Activated B cell treated with CpG ODN at 0.5 μM for 24 hours (primary cell): ENCODE data around the gene CST7. TPM values are rescaled to one million over a fixed set of nuclear protein-coding genes. Genes with fewer than 3 reads are reported as not detected.

Experiments used
- ATAC-seq: fragments of 200-7000 bp; cut with Tn5 transposase; one replicate; pipeline ENCODE4 v1.10.0; 2021; ENCODE audit warnings: low read depth, mild to moderate bottlenecking, moderate library complexity
- CTCF ChIA-PET: fragments of 350-600 bp; sonication (Branson Sonifier 250); formaldehyde crosslinking; loops from one replicate; lab custom pipeline; 2021; ENCODE audit warnings: antibody characterized with exemption; lab: Charles Lee
- POLR2A ChIA-PET: fragments of 350-600 bp; sonication (Branson Sonifier 250); formaldehyde crosslinking; loops from one replicate; lab custom pipeline; 2021; ENCODE audit warnings: antibody characterized with exemption; lab: Charles Lee
- DNase-seq: peaks from one replicate; pipeline ENCODE4 v3.0.0; 2022
- H3K27ac Mint-ChIP-seq: one replicate; pipeline ENCODE4 v1.8.0; 2020; ENCODE audit warnings: mixed read lengths
- H3K27me3 Mint-ChIP-seq: one replicate; pipeline ENCODE4 v1.8.0; 2021; ENCODE audit warnings: mixed read lengths
- H3K36me3 Mint-ChIP-seq: one replicate; pipeline ENCODE4 v1.8.0; 2021; ENCODE audit warnings: low read depth, mixed read lengths
- H3K4me1 Mint-ChIP-seq: one replicate; pipeline ENCODE4 v1.8.0; 2021; ENCODE audit warnings: mixed read lengths
- H3K4me3 Mint-ChIP-seq: one replicate; pipeline ENCODE4 v1.8.0; 2020; ENCODE audit warnings: mild to moderate bottlenecking, mixed read lengths
- H3K9me3 Mint-ChIP-seq: one replicate; pipeline ENCODE4 v1.8.0; 2020; ENCODE audit warnings: mixed read lengths
- intact Hi-C: fragments of 100-400 bp; cut with micrococcal nuclease; formaldehyde crosslinking; loops from one replicate; pipeline ENCODE4 v1.15.1; 2024
- total RNA-seq: library from RNA; stranded (reverse); gene quantifications from 2 replicates; pipeline ENCODE4 v1.2.3, GENCODE V29; 2022
- TF ChIP-seq, protein P1 (sequence below): fragments of 200-600 bp; IDR thresholded peaks from one replicate; pipeline ENCODE4 v1.8.0; 2022; ENCODE audit warnings: antibody characterized with exemption, mild to moderate bottlenecking

CST7 gene
- total RNA-seq, 1 donor from 2014 or later, result 1.0 TPM

GRCh38 chr20:24936526-24937407 lies 12.3 kb upstream of the CST7 start:
- Mint-ChIP-seq H3K36me3 (no peaks in the 10 kb centered on the region), H3K9me3 (peaks cover 3% of the 10 kb centered on the region), H3K4me1 (no peaks in the 10 kb centered on the region), H3K4me3 (no peak overlapping the region), H3K27ac (no peak overlapping the region), H3K27me3 (no peaks in the 10 kb centered on the region)
- TF ChIP-seq, protein P1, sequence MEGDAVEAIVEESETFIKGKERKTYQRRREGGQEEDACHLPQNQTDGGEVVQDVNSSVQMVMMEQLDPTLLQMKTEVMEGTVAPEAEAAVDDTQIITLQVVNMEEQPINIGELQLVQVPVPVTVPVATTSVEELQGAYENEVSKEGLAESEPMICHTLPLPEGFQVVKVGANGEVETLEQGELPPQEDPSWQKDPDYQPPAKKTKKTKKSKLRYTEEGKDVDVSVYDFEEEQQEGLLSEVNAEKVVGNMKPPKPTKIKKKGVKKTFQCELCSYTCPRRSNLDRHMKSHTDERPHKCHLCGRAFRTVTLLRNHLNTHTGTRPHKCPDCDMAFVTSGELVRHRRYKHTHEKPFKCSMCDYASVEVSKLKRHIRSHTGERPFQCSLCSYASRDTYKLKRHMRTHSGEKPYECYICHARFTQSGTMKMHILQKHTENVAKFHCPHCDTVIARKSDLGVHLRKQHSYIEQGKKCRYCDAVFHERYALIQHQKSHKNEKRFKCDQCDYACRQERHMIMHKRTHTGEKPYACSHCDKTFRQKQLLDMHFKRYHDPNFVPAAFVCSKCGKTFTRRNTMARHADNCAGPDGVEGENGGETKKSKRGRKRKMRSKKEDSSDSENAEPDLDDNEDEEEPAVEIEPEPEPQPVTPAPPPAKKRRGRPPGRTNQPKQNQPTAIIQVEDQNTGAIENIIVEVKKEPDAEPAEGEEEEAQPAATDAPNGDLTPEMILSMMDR, result no peak
- DNase-seq (no peak), ATAC-seq (no peak)
- intact Hi-C loops, result no loop called here
- POLR2A ChIA-PET, result no interaction called here
- CTCF ChIA-PET, result no interaction called here

DNA sequence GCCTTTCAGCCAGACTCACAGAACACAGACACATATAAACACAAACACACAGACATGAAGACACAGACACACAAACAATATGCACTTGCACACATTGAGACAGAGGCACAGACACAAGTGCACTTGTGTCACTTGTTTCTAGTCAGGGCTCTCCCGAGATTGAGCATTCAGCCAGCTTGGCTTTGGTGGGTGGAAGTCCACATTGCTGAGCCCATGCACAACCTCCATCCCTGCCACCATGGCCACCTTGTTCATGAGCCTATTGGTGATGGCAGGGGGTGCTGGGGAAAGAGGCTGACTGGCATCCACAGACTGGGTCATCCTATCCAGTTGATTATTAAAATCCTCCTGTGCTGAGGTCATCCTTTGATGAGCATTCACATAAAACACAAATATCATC lies 11.5 kb upstream of the CST7 start:
- ChIA-PET CTCF (no interaction called here), POLR2A (no interaction called here)
- ATAC-seq (no peak), DNase-seq (no peak)
- Mint-ChIP-seq H3K4me1 (no peaks in the 10 kb centered on the region), H3K27ac (no peak overlapping the region), H3K4me3 (no peak overlapping the region), H3K36me3 (no peaks in the 10 kb centered on the region), H3K9me3 (peaks cover 5% of the 10 kb centered on the region), H3K27me3 (no peaks in the 10 kb centered on the region)
- intact Hi-C loops, result no loop called here
- TF ChIP-seq, protein P1, result no peak

DNA sequence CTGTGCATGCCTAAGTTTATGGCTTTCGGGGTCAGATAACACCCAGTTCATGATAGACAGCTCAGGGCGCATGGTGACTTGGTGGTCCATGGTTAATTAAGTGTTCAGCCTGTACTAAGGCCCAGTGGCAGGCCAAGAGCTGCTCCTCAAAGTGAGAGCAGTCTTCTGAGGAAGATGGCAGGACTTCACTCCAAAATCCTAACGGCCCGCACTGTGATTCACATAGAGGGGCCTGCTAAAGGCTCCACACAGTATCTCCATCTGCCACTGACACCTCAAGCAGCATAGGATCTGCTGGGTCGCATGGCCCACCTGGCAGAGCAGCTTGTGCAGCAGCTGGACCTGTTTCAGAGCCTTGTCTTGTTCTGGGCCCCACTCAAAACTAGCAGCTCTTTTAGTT lies 10.6 kb upstream of the CST7 start:
- Mint-ChIP-seq H3K36me3 (no peaks in the 10 kb centered on the region), H3K4me1 (no peaks in the 10 kb centered on the region), H3K4me3 (no peak overlapping the region), H3K9me3 (peaks cover 5% of the 10 kb centered on the region), H3K27ac (no peak overlapping the region), H3K27me3 (peaks cover under 1% of the 10 kb centered on the region)
- POLR2A ChIA-PET, result no interaction called here
- TF ChIP-seq, protein P1, result no peak
- intact Hi-C loops, result no loop called here
- CTCF ChIA-PET, result no interaction called here
- no peak for DNase-seq
- no peak for ATAC-seq

DNA sequence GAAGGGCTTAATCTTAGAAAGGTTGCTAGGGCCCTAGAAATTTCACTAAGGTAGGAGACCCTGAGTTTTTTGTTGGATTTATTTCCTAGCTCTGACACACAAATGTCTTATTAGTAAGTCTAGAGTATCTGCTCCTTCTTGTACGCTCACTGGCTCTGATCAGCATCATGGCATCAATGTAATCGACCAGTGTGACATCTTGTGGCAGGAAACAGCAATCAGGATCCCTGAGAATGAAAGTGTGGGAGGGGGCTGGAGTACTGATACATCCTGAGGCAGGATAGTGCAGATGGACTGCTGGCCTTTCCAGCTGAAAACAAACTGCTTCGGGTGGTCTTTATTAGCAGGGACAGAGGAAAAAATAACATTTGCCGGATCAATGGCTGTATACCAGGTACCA lies 10.0 kb upstream of the CST7 start:
- ChIA-PET POLR2A (no interaction called here), CTCF (no interaction called here)
- intact Hi-C loops, result no loop called here
- no peak overlapping the region for H3K4me3 Mint-ChIP-seq
- H3K27me3 Mint-ChIP-seq, result peaks cover 2% of the 10 kb centered on the region
- ATAC-seq (no peak), DNase-seq (no peak)
- H3K27ac Mint-ChIP-seq, result no peak overlapping the region
- TF ChIP-seq, protein P1, result no peak
- H3K9me3 Mint-ChIP-seq, result peaks cover 5% of the 10 kb centered on the region
- H3K4me1 Mint-ChIP-seq, result no peaks in the 10 kb centered on the region
- no peaks in the 10 kb centered on the region for H3K36me3 Mint-ChIP-seq

DNA sequence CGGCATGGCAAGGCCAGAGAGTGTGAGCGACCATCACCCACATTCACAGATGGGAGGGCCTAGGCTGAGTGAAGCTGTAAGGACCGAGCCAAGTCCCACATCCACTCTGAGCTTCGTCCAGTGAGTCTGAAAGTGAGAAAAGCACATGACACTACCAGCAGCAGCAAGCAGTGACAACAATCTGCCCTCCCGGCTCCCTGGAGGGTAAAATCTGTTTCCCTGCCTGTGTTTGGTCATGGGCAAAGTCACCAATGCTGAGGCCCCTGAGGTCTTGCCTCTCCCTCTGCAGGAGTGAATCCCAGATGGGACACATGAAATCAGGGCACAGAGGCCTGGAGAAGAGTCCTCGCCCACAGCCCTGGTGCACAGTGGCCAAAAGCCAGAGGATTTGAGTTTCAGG lies 6.4 kb upstream of the CST7 start:
- Mint-ChIP-seq H3K4me3 (no peak overlapping the region), H3K4me1 (no peaks in the 10 kb centered on the region), H3K9me3 (peaks cover 24% of the 10 kb centered on the region), H3K36me3 (peaks cover 2% of the 10 kb centered on the region), H3K27ac (no peak overlapping the region), H3K27me3 (peaks cover 12% of the 10 kb centered on the region)
- ATAC-seq (no peak), DNase-seq (no peak)
- intact Hi-C loops, result no loop called here
- ChIA-PET POLR2A (no interaction called here), CTCF (no interaction called here)
- TF ChIP-seq, protein P1, result no peak
